ENCODE results near the gene EEF1A2.

GRCh38 chr20:63468421-63468820 lies 30.5 kb downstream of the EEF1A2 start:
- TF ChIP-seq EZH2 (optimal IDR thresholded peaks at IDR 0.05; ENCODE audit: low read depth, low read length) (no peak), EZH2phosphoT487 (IDR thresholded peaks at IDR 0.05; ENCODE audit: low read length) (no peak), CTCF (IDR thresholded peaks at IDR 0.05; ENCODE audit: low read length) (no peak)

Data from MM.1S (cell line).